Ramos (cell line): ENCODE results near the gene CSTA.

ENCODE experiments used
- in situ Hi-C: fragments of 300-500 bp; cut with MboI; formaldehyde crosslinking; loops from one replicate; pipeline ENCODE4 v1.14.3; 2022; ENCODE audit warnings: low sequenced_read_pairs; ENCODE audit not compliant: unreplicated experiment

CSTA gene, protein sequence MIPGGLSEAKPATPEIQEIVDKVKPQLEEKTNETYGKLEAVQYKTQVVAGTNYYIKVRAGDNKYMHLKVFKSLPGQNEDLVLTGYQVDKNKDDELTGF

DNA sequence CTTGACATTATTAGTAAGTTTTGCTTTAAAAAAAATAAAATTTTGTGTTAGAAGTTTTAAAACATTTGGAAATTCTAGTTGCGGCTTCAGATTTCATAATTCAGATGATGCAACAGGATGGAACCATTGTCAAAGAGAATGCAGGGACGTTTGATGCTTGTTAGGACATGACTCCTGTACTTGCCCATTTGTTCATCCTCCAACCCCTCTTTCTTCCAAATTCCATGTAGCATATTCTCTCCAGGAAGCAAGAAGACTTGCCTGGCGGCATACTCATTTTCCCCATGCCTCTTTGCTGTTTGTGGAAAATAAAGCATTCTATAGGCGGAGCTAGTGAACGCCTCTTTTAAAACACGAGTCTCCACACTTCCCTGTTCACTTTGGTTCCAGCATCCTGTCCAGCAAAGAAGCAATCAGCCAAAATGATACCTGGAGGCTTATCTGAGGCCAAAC, at the start of gene CSTA:
Gene CSTA (plus strand): TSS at position 378 of the 453 bp plus-strand sequence. CDS start 45 bp downstream, at position 423.
- in situ Hi-C loops: no loop called here

DNA sequence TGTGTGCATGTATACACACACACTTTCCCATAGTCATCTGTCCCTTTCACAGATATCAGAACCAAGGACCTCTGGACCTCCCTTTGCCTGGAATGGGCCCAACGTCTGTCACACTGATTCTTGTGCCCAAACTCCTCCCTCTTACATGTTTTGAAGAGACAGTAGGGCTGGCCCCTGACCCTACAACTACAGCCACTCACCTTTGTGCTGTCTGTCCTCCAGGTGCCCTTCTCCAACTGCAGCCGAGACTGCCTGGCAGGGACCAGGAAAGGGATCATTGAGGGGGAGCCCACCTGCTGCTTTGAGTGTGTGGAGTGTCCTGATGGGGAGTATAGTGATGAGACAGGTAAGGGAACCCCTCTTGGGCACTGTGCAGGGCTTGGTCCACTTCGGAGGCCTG, 43.2 kb upstream of the CSTA start:
- in situ Hi-C loops: no loop called here

DNA sequence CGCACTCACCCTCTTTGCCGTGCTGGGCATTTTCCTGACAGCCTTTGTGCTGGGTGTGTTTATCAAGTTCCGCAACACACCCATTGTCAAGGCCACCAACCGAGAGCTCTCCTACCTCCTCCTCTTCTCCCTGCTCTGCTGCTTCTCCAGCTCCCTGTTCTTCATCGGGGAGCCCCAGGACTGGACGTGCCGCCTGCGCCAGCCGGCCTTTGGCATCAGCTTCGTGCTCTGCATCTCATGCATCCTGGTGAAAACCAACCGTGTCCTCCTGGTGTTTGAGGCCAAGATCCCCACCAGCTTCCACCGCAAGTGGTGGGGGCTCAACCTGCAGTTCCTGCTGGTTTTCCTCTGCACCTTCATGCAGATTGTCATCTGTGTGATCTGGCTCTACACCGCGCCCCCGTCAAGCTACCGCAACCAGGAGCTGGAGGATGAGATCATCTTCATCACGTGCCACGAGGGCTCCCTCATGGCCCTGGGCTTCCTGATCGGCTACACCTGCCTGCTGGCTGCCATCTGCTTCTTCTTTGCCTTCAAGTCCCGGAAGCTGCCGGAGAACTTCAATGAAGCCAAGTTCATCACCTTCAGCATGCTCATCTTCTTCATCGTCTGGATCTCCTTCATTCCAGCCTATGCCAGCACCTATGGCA, 41.1 kb upstream of the CSTA start:
- in situ Hi-C loops: no loop called here

DNA sequence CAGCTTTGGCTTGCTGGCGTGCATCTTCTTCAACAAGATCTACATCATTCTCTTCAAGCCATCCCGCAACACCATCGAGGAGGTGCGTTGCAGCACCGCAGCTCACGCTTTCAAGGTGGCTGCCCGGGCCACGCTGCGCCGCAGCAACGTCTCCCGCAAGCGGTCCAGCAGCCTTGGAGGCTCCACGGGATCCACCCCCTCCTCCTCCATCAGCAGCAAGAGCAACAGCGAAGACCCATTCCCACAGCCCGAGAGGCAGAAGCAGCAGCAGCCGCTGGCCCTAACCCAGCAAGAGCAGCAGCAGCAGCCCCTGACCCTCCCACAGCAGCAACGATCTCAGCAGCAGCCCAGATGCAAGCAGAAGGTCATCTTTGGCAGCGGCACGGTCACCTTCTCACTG, 40.6 kb upstream of the CSTA start:
- in situ Hi-C loops: no loop called here

DNA sequence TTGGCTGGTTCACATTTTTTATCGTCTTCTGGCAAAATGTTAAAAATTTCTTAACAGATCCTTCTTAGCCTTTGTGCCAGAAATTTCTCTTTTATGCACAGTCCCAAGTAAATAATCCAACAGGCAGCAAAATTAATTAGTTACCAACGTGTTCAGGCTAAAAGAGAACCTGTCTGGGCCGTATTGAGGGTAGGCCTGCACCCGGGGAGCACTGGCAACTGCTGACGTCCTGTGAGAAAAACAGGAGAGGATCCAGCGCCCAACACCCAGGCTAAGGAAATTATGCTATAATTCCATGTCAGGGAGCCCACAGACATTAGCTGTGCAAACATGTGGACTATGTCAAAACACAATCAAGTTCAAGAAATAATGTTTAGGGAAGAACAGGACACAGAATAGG, 30.7 kb upstream of the CSTA start:
- in situ Hi-C loops: no loop called here

DNA sequence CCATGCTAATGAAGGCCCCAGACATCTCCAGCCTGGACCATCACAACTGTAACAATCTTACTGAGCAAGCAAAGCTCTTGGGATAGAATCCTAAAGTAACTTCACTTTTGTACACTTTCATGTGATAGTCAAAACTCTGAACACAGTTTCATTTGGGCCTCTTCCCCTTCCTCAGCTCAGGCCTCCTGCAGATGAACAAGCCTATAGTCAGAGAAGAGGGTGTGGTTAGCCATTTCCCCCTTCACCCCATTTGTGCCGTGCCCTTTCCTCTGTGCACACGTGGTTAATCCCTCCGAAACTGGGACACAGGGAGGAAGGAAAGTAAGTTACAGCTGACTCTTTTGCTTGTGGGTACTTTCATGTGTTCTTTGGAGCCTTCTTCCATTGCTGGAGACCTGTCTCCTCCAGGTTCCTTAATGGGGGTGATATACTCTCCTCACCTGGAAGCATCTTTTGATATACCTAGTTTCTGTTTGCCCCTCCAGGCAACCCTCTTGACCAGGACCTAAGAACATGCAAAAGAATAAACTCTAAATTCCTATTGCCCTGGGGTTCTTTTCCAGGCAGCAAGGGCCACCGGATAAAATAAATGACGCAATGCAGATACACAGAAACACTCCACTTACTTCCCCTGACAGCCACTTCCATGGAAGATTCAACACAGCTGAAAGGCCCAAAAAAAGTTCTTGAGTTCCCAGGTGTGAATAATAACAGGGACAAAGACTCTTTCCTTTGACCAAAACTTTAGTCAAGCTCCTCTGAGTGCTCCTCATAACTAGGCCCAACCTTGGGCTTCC, 29.6 kb upstream of the CSTA start:
- in situ Hi-C loops: no loop called here

DNA sequence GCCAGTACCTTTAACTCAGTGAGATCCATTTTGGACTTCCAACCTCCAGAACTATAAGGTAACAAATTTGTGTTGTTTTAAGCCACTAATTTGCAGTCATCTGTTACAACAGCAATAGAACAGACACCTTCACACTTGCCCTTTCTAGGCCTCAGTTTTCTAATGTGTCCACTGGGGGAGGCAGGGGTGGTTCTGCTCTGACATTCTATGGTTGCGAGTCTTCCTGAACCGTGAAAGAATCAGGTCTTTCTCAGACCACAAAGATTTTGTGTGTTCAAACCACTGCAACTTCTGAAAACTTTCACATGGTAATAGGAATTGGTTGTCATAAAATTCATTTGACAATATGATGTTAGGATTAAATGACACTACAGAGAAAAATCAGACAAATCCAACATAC, 26.8 kb upstream of the CSTA start:
- in situ Hi-C loops: no loop called here

DNA sequence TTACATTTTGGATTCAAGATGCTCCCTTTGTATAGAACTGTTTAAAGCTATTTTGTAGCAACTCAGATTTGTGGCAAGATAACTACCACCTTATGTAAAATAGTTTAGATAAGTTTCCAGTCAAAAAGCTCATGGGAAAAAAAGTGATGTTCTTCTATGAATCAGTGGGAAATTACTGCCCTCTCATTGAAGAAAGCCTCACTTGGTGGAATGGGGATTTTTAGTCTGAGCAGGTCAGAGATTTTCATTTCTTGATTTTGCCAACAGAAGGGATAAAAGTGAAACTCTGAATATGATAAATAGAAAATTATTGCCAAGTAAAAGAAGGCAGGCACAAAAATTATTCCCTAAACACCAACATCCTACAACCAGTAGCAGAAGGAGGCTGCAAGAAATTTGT, 25.8 kb upstream of the CSTA start:
- in situ Hi-C loops: no loop called here

DNA sequence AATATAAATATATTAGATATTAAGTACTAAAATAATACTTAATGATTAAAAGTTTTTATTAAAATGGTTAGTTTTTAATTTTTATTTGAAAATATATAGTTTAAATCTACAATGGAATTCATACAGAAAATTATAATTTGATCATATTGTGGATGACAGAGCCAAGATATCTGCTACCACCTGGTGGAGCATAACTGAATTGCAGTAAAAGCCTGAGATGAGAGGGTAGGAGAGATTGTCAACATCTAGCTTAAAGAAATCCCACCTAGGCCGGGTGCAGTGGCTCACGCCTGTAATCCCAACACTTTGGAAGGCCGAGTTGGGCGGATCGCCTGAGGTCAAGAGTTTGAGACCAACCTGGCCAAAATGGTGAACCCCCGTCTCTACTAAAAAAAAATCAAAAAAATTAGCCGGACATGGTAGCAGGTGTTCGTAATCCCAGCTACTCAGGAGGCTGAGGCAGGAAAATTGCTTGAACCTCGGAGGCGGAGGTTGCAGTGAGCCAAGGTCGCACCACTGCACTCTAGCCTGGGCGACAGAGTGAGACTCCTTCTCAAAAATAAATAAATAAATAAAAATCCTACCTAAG, 25.1 kb upstream of the CSTA start:
- in situ Hi-C loops: no loop called here

DNA sequence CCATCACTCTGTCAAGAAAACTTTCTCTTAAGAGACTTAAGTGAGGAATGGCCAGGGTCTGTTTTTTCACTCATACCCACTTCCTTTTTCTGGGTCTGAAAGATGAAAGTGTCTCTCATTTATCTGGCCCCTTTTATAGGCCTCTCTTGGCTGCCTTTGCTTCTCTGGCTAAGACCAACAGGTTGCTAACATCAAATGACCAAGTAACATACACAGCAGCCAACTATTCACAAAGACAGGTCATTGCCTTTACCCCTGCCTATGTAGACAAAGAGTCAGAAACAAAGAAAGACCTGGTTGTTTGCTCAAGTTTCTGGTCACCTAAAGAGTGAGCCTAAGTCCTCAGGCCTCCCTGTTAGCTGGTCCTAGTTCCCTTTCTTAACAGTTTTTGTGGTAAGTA, 24.0 kb upstream of the CSTA start:
- in situ Hi-C loops: no loop called here

DNA sequence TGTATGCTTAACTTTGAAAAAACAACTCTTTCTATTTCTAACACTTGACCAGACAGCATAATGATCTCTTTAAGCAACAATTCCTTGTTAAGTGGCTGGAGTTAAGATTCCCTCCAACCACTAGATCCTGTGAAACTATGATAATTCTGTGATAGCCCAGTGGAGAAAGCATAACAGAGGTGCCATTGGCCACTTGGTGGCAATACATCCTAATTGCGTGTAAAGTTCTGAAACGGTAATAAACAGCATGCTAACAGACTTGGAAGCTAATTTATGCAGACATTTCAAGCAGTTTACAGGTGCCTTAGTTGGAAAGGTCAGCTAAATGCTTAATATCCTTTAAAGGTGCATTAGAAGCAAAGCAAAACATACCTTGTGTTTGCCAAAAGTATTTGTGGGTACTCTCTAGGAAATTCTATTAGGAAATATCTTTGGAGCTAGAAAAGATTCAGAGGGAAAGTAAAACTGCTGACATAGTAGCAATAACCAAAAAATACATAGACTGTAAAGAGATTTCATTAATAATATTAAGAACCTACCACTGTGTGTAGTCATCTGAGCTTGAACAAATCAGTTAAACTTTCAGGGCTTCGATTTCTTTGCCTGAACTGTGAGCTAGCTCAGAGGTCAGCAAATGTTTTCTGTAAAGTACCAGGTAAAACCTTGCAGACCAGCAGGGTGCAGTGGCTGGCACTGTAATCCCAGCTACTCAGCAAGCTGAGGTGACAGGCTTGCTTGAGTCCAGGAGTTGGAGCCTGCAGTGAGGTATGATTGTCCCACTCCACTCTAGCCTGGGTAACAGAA, 19.0 kb upstream of the CSTA start:
- in situ Hi-C loops: no loop called here

DNA sequence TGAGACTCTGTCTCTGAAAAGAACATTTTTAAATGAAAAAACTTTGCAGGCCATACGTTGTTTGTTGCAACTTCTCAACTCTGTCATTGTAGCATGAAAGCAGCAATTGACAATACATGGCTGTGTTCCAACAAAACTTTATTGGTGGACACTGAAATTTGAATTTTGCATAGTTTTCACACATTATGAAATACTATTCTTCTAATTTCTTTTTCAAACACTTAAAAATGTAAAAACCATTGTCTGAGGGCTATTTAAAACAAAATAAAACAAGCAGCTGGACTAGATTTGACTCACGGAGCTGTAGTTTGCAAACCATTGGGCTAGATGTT, 18.5 kb upstream of the CSTA start:
- in situ Hi-C loops: no loop called here

DNA sequence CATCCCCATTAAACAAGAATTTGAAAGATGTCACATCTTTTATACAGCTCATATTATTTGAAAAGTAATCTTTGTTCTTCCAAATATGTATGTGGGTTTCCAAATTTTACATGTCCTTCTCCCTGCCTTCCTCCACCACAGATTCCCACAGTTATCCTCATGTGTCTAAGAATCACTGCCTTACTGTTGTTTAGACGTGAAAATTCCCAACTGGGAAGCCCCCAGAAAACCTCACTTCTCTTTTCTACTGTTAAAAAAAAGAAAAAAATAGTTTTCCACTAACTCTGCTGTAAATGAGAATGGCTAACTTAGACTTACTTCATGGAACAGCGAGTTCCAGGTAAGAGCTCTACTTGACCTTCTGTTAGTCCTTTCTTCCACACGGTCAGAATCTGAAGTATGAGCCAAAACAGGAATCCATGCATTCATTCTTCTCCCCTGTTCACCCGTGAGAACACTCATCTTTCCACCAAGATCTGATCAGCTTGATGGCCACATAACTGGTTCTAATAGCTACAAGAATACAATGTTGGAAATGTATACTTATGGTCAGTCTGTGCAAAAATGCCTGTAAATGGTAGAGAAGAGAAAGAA, 17.9 kb upstream of the CSTA start:
- in situ Hi-C loops: no loop called here

DNA sequence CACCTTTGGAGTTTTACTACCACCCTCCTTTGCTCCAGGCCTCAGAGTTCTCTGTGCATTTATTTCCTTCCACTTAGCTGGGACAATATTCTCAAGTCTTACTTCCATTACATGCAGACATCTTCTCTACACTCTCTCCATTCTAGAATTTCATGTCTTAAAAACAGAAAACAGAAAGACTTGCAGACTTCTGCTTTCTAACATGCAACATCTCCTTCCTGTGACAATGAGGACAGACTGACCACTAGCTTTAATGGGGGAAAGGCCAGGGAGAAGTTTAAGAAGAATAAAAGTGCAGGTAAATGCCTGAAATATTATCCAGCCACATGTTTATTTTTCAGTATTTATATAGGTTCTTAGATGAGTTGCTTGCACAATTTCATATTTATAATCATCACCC, 17.1 kb upstream of the CSTA start:
- in situ Hi-C loops: no loop called here

DNA sequence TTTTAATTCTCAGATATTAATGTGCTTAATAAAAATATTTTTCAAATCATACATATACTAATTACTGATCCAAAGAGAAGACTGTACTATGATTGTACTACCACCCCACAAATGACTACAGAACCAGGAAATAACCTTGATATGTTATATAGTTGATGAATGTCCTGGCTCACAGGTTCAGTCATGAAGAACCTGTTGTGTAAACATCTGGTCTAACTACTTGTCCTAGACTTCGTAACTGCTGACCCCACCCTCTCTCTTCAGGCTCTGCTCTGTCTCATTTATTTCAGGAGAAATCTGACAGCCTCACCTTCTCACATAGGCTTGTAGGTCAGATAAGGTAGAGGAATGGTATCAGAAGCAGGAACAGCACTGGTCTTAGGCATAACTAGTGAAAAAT, 14.7 kb upstream of the CSTA start:
- in situ Hi-C loops: no loop called here

DNA sequence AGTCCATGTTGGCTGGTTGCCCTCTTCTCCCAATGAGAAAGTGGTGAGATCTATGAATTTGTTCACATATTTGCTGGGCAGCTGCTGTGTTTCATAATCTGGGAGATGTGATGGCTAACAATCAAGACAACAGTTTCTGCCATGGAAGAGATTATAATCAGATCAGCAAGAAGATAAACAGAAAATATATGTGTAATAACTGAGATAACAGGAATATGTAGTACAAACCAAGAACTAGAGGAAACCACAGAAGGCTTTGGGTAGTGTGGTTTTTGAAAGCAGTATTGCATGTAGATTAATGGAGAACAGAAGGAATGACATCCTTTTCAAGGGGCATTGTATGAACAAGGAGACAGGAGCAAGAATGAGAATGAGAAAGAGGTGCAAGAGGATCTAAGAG, 12.2 kb upstream of the CSTA start:
- in situ Hi-C loops: no loop called here

DNA sequence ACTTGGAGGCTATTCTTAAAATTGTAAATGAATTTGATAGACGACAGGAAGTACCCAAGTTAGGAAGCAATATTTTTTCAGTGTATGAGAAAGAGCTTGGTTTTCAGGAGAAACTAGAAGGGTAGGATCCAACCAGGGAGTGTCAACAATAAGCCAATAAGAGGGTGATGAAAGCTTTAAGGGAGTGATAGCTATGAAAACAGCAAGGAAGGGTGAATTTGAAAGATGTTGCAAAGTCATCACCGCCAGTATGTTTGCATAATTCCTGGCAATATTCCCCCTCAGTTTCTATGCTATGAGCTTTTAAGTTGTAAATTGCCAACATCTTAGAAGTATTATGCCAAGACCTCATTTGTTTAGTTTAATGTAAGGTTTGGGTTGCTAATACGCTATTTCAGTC, 11.8 kb upstream of the CSTA start:
- in situ Hi-C loops: no loop called here

DNA sequence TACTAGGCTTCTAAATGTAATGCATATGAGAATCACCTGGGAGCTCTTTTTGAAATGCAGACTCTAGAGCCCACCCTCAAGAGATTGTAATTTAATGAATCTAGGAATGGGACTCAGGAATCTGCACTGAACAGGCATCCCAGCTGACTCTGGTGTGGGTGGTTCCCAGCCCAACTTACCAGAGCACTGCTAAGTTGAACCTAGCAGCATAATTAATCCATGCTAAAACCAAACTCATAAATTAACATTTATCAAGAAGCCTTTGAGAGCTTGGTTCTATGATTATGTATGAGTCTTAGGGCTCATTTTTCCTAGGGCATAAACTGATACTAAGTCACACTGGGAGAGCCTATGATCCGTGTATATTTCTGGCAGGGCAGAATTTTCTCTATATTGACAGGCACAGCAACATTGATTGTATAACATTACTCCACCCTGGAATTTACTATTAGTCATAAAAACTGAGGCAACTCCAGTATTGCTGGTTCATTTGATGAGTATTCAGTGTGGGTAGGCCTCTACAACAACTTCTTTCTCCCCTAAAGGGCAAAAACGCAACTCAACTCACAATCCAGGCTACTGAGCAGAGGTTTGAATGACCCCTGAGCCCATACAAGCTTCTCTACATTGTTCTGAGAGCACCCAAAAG, 10.7 kb upstream of the CSTA start:
- in situ Hi-C loops: no loop called here

DNA sequence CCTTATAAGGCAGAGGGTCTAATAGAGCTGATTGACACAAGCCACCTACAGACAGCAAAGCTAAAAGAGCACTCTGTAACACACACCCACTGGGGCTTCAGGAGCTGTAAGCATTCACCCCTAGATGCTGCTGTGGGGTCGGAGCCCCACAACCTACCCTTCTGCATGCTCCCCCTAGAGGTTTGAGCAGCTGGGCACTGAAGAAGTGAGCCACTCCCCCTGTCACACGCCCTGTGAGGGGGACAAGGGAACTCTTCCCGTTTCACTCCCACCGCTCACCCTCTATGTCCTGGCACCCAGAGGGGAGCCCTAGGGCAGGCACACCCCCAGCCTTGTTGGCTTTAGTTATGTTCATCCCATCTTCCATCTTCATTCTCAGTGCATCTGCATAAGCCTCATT, 9.4 kb upstream of the CSTA start:
- in situ Hi-C loops: no loop called here

DNA sequence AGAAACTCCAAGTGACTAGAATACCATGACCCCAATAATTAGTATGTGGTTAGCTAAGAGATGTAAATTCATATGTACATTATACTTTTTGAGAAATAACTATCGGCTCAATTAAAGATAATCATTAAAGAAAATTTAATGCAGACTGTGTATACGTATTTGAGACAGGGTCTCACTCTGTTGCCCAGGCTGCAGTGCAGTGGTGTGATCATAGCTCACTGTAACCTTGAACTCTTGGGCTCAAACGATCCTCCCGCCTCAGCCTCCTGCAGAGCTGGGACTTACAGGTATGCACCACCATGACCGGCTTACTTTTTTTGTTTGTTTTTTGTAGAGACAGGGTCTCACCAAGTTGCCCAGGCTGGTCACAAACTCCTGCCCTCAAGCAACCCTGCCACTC, 8.7 kb upstream of the CSTA start:
- in situ Hi-C loops: no loop called here
